AG09319 (cell line): ENCODE data around the gene C2orf68.
A peak's percentile ranks its signal among the peaks of the same experiment; 100 is the strongest.
"Not testable (repeated sequence)": the region's sequence is repeated elsewhere in the genome, so short reads cannot be mapped to it uniquely, and the experiment has no call there.

ENCODE experiments used
- DNase-seq: peaks from one replicate; pipeline ENCODE4 v3.0.0-alpha.2; 2010; ENCODE audit warnings: low read depth; ENCODE audit errors: extremely low read depth
- CTCF ChIP-seq: IDR thresholded peaks from 2 replicates; pipeline ENCODE4 v1.5.1; 2011; ENCODE audit warnings: low read depth, mild to moderate bottlenecking, inconsistent platforms, low read length, moderate library complexity

C2orf68 gene

GRCh38 chr2:85611217-85611704 is 605 bp downstream of the C2orf68 start:
- no peak for DNase-seq
- TF ChIP-seq CTCF: no peak

DNA sequence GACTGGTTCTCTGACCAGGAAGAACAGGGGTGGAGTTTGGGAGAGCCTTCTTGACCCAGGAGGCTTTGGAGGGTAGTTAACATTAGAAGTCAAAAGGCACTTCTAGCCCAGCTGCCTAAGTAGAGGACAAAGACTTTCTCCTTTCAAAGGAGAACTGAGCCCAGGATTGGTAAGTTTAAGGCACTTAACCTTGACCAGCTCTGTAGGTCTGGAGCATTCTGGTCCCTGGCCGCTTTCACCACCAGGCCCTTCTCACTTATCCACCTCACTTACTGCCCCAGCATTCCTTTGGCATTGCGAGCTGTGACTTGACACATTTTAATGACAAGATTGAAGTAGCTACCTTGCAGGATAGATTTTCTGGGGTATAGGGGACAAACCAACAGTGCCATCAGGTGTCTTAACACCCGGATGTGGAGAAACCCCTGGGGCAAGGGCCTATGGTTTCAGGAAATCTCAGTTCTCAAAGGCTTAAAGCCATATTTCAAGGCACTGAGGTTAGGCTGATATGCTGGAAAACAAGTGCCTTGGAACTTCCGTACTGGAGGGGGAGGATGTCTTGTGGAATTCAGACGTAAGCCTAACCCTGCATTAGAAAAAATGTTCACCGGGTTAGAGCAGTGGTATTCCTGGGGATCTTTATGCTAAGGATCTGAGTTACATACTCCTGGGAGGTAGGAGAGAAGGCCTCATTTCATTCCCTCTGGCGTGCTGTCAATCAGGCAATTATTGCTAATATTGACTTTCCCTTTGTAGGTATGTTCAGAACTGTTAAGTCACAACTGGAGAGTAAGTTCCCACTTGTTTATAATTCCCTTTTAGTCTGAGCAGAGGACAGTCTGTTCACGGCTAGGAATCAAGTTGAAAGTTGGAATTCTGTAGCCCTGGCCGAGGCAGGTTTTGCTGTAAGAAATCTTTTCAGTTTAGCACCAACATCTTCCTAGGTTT is 4.3 kb downstream of the C2orf68 start:
- no peak for TF ChIP-seq CTCF
- no peak for DNase-seq

- no peak for TF ChIP-seq CTCF
These were observed 5.8 kb downstream of the C2orf68 start for GRCh38 chr2:85606116-85606455.

GRCh38 chr2:85605406-85606115 is 6.3 kb downstream of the C2orf68 start:
- no peak for DNase-seq
- TF ChIP-seq CTCF: no peak

More at GRCh38 chr2:85606116-85606455, 5.8 kb downstream of the C2orf68 start:
- no peak for DNase-seq

DNA sequence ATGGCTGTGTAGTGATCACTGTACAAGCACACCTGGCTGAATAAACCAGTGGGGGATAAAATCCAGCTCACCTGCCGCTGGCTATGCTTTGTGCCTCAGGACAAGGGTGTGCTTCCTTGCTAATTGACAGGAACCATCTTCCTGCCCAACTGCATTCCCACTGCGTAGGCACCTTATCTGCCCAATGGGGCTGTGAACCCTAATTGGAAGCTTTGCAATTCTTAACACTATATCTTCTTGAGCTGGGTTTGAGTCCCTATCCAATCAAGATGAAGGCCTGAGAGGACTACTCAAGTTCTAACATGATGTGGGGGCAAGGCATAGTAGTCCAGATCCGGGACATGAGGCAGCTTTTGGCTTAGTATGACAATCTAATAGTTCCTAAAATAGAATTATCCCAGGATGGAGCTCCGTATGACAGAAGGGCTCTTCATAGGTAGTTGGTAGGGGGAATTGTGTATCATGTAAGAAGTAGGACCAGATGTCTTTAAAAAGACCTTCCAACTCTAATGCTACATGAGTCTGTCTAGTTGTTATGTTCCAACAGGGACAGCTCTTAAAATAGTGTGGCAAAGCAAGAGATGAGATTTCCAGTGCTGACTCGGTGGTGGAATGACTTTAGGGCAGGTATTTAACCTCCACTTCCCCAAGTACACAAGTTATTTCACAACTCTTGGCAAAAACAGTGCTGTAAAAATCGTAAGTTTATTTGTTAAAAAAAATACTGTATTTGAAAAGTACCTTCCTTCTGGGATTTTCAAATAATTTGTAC is 7.1 kb downstream of the C2orf68 start:
- TF ChIP-seq CTCF: no peak
- no peak for DNase-seq

- not testable (repeated sequence) for DNase-seq
These were observed 7.8 kb downstream of the C2orf68 start for GRCh38 chr2:85604133-85604444.

DNA sequence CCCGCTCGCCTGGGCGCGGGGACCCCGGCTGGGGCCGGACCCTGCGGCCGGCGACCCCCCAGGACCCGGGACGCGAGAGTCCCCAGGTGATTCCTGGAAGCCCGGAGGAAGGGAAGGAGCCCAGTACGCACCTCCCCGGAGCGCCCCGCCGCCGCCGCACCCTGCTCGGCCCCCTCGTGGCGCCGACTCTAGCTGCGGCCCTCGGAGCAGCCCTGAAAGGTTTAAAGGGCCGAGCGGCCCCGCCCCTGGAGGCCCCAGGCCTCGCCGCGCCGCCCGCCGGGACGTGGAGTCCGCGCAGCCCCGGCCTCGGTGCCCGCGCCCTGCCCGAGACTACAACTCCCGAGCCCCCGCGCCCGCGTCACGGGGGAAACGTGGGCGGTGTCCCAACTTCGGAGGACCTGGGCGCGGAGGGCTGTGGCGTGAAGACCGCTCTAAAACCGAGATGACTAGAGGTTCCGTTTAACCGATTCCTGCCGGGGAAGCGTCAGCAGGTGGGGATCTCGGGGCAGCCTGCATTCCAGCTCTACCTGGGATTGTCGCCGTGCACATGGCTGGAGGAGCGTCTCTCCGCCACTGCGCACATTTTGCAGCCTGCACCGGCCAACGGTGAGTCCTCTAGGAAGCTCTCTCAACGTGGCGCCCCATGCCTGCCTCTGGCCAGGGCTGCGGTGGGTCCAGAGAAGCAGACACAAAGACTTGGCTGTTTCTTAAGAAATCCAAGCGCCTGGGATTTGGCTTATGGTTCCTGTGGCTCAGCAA is 9.2 kb downstream of the C2orf68 start, which contains the start of gene TMEM150A:
TSS of gene TMEM150A (minus strand) at position 223 of the 759 bp plus-strand sequence. CDS start 750 bp downstream, outside the sequence.
- DNase-seq: peak; percentile 60
- no peak; the same call in none of the 2 replicates for TF ChIP-seq CTCF
